ENCODE measurements around the gene GNPTG.

DNA sequence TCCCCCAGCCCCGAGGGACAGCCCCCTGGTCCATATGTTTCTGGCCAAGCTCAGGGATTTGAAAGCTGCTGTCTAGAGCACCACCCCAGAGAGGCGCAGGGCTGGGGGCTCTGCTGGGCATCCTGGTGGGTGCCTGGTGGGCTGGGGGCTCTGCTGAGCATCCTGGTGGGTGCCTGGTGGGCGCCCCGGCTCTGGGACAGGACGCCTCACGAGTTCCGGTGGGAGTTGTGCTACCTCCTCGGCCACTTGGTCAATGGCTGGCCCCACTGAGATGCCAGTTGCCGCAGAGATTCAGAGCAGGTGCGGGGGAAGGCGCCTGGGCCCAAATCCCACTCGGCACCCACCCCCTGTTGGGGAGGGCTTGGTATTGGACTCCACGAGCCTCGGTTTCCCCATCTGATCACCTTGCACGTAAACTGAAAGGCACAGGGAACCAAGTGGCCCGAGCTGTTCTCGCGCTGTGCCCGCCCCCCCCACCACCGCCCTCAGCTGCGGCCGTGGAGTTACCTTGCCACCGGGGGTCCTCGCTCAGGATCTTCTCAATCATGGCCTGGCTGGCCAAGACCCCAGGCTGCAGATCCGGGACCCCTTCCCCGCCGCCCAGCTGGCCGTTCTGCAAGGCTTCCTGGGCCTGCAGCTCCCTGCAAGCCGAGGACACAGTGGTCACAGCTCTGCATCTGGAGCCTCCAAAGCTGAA lies 49.5 kb downstream of the GNPTG start:
- TF ChIP-seq POLR2A (IDR thresholded peaks at IDR 0.05; ENCODE audit: extremely low read depth, insufficient read length) = no peak
- TF ChIP-seq, protein P1, sequence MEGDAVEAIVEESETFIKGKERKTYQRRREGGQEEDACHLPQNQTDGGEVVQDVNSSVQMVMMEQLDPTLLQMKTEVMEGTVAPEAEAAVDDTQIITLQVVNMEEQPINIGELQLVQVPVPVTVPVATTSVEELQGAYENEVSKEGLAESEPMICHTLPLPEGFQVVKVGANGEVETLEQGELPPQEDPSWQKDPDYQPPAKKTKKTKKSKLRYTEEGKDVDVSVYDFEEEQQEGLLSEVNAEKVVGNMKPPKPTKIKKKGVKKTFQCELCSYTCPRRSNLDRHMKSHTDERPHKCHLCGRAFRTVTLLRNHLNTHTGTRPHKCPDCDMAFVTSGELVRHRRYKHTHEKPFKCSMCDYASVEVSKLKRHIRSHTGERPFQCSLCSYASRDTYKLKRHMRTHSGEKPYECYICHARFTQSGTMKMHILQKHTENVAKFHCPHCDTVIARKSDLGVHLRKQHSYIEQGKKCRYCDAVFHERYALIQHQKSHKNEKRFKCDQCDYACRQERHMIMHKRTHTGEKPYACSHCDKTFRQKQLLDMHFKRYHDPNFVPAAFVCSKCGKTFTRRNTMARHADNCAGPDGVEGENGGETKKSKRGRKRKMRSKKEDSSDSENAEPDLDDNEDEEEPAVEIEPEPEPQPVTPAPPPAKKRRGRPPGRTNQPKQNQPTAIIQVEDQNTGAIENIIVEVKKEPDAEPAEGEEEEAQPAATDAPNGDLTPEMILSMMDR (IDR thresholded peaks at IDR 0.05; ENCODE audit: low read depth, low read length) = no peak
- TF ChIP-seq, protein P2, sequence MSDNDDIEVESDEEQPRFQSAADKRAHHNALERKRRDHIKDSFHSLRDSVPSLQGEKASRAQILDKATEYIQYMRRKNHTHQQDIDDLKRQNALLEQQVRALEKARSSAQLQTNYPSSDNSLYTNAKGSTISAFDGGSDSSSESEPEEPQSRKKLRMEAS (IDR thresholded peaks at IDR 0.05; ENCODE audit: low read depth, low read length) = no peak
- TF ChIP-seq MYC (IDR thresholded peaks at IDR 0.05; ENCODE audit: low read depth, low read length) = no peak
